Activated CD4-positive, alpha-beta T cell treated with anti-CD3 and anti-CD28 coated beads, Interleukin-2, amount 50 U/mL, for 16 hours (primary cell): ENCODE results near the gene FAM162A.

Source experiments
- DNase-seq: peaks from one replicate; pipeline ENCODE4 v3.0.0-alpha.2; 2020

The FAM162A gene, protein sequence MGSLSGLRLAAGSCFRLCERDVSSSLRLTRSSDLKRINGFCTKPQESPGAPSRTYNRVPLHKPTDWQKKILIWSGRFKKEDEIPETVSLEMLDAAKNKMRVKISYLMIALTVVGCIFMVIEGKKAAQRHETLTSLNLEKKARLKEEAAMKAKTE

GRCh38 chr3:122383771-122384697 lies at the start of gene FAM162A:
TSS of gene FAM162A (plus strand) at chr3:122384182. CDS start at chr3:122384266, 84 bp downstream.
- peak; percentile 96 for DNase-seq

DNA sequence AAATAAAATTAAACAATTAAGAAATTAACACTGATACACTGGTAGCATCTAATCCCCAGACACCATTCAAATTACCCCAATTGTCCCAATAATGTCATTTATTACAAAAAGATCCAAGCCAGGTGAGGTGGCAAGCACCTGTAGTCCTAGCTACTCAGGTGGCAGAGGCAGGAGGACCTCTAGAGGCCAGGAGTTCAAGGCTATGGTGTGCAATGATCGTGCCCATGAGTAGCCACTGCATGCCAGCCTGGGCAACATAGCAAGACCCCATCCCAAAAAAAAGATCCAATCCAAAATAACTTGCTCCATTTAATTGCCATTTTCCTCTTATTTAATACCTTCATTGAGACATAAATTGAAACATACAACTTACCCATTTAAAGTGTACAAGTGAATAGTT lies 41.2 kb upstream of the FAM162A start:
- no peak for DNase-seq

DNA sequence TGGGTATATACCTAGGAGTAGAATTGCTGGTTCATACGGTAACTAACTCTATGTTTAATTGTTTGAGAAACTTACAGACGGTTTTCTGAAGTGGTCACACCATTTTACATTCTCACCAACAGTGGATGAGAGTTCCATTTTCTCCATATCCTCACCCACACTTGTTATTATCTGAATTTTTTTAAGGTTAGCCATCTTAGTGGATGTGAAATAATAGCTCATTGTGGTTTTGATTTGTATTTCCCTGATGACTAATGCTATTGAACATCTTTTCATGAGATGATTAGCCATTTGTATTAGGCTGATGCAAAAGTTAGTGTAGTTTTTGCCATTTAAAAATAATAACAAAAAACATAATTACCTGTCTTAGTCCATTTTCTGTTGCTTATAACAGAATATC lies 40.3 kb upstream of the FAM162A start:
- no peak for DNase-seq

DNA sequence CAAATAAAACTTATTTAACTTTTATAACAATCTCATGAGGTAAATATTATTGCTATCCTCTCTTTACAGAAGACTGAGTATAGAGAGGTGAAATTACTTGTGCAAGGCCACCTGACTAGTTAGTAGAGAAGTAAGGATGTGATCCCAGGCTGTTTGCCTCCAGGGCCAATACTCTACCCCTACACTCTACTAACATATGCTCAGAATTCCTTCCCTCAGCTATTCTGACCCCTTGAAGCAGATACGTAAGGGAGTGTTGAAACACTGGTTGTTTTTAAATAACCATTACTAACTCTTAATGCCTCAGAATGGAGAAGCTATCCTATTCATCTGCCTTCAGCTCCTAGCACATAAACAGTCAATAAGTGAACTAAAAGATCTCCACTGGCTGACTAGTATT lies 34.8 kb upstream of the FAM162A start:
- DNase-seq, result no peak

DNA sequence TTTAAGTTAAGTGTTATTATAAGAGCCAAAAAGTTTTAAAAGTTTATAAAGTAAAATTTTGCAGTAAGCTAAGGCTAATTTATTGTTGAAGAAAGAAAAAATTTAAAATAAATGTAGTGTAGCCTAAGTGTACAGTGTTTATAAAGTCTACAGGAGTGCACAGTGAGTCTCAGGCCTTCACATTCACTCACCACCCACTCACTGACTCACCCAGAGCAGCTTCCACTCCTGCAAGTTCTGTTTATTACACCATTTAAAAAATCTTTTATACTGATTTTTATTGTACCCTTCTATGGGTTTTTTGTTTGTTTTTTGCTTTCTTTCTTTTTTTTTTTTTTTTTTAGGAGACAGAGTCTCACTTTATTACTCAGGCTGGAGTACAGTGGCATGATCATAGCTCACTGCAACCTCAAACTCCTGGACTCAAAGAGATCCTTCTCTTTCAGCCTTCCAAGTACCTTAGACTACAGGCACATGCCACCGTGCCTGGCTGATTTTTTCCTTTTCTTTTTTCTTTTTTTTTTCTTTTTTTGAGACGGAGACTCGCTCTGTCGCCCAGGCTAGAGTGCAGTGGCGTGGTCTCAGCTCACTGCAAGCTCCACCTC lies 33.1 kb upstream of the FAM162A start:
- DNase-seq, result no peak

DNA sequence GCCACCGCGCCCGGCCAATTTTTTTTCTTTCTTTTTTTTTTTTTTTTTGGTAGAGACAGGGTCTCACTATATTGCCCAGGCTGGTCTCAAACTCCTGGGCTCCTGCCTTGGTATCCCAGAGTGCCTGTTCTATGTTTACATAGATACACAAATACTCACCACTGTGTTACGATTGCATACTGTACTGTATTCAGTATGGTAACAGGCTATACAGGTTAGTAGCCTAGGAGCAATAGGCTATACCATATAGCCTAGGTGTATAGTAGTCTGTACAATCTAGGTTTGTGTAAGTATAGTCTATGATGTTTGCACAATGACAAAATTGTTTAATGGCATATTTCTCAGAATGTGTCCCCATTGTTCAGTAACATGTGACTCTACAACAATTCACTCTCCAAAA lies 32.4 kb upstream of the FAM162A start:
- DNase-seq, result no peak

DNA sequence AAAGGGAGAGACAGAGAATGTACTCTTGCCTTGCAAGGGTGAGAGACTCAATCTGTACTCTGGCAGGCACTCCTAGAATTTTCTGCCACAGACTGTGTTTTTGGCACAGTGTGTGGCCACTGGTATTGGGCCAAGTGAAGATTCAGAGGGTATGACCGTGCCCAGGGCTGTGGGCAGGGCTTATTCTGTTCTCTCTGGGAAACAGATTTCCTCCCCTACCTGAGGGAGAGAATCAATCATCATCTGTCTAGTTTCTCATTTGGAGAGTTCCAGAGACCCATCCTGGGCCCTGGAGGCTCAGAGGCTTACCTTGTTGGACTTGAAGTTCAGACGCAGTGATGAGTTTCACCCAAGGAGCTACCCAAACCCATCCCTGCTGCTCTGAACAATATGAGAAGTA lies 30.8 kb upstream of the FAM162A start:
- DNase-seq, result no peak

- no peak for DNase-seq
These were observed 30.0 kb upstream of the FAM162A start for GRCh38 chr3:122353893-122354401.

GRCh38 chr3:122355612-122356011 lies 28.4 kb upstream of the FAM162A start:
- DNase-seq, result no peak

GRCh38 chr3:122356402-122356801 lies 27.6 kb upstream of the FAM162A start:
- DNase-seq, result no peak

DNA sequence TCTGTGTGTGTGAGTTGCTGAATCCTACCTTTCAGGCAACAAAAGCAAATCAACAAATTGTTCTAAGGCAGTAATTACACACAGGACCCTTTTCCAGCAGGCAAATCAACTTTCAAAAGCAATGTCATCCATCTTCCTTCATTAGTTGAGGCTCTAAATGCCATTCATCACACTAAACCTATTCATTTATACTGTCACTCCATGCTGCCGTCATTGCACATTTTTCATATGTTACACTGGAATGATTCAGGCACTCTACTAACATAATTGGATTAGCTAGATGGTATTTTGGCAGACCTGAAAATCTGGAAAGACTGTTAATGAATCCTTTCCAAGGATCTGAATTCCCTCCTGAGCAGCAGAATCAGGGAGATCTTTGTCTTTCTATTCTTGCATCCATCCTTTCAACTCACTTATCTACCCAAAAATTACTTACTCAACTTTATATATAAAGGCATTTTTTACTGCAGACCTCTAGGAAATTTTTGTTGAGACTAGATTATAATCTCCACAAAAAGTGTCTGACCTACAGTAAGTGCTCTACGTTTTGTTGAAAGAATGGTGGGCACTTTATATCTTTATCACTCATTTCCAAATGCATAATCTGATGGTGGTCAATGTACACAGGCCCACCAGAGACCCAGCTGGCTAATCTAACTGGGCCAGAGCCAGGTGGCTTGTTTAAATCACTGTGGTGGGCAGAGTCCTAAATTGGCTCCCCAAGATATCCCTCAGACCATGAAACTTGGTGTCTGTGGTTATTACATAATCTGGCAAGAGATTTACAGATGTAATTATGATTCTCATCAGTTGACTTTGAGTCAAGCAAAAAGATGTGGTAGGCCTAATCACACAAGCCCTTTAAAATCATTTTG lies 25.9 kb upstream of the FAM162A start:
- no peak for DNase-seq

GRCh38 chr3:122358703-122359032 lies 25.3 kb upstream of the FAM162A start:
- no peak for DNase-seq

DNA sequence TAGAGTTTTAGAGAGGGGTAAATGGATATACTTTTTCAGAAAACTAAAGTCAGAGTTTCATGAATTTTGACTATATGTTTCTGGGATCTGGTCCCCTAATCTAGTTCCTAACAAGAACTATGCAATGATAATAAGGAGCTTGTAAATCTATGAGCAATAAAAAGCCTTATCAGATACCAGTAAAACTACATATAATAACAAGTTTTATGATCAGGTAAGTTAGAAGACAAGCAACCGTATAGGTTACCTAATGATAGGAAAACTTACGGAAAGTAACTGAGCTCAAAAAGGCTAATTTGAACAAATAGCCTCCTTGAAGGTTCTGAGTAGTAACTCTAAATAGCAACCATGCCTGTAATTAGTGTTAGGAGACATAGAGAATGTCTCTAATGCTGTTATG lies 22.0 kb upstream of the FAM162A start:
- no peak for DNase-seq

- peak; percentile 27 for DNase-seq
These were observed 19.5 kb upstream of the FAM162A start for GRCh38 chr3:122364490-122364889.

DNA sequence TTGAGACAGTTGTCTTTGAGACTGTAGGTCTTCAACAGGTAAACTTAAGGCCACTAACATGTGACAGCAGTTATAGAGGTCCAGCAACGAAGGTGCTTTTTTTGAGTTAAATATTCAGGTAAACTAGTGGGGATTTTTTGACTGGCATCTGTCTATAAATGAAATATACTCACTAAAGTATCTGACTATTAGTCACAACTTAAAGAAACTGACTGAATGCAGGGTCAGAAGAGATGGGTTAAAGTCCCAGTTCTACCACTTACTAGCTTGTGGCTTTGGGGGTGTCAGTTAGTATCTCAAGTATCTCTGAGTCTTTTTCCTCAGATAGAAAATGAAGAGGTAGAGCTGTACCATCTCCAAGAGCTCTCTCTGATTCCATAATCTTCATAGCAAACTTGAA lies 18.9 kb upstream of the FAM162A start:
- DNase-seq, result peak; percentile 66

- peak; percentile 84 for DNase-seq
These were observed 18.2 kb upstream of the FAM162A start for GRCh38 chr3:122365582-122366378.

- no peak for DNase-seq
These were observed 17.6 kb upstream of the FAM162A start for GRCh38 chr3:122366379-122366749.

GRCh38 chr3:122374034-122374433 lies 9.9 kb upstream of the FAM162A start:
- no peak for DNase-seq

GRCh38 chr3:122377975-122378374 lies 6.0 kb upstream of the FAM162A start:
- DNase-seq, result peak; percentile 29

- peak; percentile 90 for DNase-seq
These were observed 905 bp upstream of the FAM162A start, which contains the start of gene MIX23 for GRCh38 chr3:122382888-122383666. TSS of gene MIX23 (minus strand) at chr3:122383231. CDS start at chr3:122383224, 7 bp downstream.

DNA sequence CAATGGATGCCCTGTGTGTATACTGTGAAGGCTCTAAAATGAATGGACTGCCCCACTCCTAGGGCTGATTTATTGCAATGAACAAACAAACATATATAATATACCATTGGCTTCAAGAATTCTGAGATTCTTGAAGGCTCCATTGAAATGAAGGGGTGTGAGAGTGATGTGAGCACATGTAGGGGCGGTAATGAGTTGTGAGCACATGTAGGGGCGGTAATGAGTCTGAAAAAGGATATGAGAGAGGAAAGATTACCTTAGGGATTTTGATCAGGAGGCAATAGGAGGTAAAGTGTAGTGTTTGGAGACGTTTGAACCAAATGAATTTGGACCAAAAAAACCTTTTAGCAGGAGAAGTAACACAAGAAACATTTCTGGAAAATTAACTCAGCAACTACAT lies 3.7 kb downstream of the FAM162A start:
- DNase-seq, result no peak
